Heart left ventricle (tissue), 16 donors: ENCODE data around the gene VAC14. TPM values are rescaled to one million over a fixed set of nuclear protein-coding genes. Genes with fewer than 3 reads are reported as not detected.
A peak's percentile ranks its signal among the peaks of the same experiment; 100 is the strongest.

Experiments
- ATAC-seq, 4 donors: fragments of 200-7000 bp; cut with Tn5 transposase; one replicate each; pipeline ENCODE4 v1.9.1; 2020 to 2022; ENCODE audit warnings: moderate library complexity in 4 of 4, mild to moderate bottlenecking in 3 of 4, moderate number of reproducible peaks in 1 of 4
- DNase-seq, 5 donors: peaks; one replicate each; pipeline ENCODE4 v3.0.0-alpha.2; 2020
- H3K27ac ChIP-seq, 12 donors: fragments of 200-600 bp; sonication (generic) in 4 of 12; one replicate each; pipeline versions ENCODE4 v1.5.0 to v1.8.0; 2016 to 2022; ENCODE audit warnings: mild to moderate bottlenecking in 2 of 12
- H3K27me3 ChIP-seq, 9 donors: fragments of 200-600 bp; sonication (generic) in 2 of 9; one replicate each; pipeline versions ENCODE4 v1.5.1 to v1.8.0; 2016 to 2022; ENCODE audit warnings: mild to moderate bottlenecking in 3 of 9
- H3K36me3 ChIP-seq, 9 donors: fragments of 200-600 bp; sonication (generic) in 2 of 9; one replicate each; pipeline versions ENCODE4 v1.5.0 to v1.8.0; 2018 to 2022; ENCODE audit warnings: mild to moderate bottlenecking in 2 of 9
- H3K4me1 ChIP-seq, 12 donors: fragments of 200-600 bp; sonication (generic) in 4 of 12; one replicate each; pipeline versions ENCODE4 v1.5.0 to v1.8.0; 2016 to 2022; ENCODE audit warnings: mild to moderate bottlenecking in 3 of 12
- H3K4me3 ChIP-seq, 12 donors: fragments of 200-600 bp; sonication (generic) in 4 of 12; one replicate each; pipeline versions ENCODE4 v1.5.0 to v1.8.0; 2017 to 2022; ENCODE audit warnings: mild to moderate bottlenecking in 9 of 12, moderate library complexity in 4 of 12
- H3K9me3 ChIP-seq, 12 donors: fragments of 200-600 bp; sonication (generic) in 4 of 12; one replicate each; pipeline versions ENCODE4 v1.5.0 to v1.8.0; 2016 to 2022; ENCODE audit warnings: mild to moderate bottlenecking in 1 of 12
- CTCF ChIP-seq, 12 donors: fragments of 200-600 bp; sonication (generic) in 4 of 12; IDR thresholded peaks; one replicate each; pipeline versions ENCODE4 v1.5.0 to v1.8.0; 2018 to 2022; ENCODE audit warnings: antibody characterized with exemption in 12 of 12, mild to moderate bottlenecking in 5 of 12
- POLR2A ChIP-seq, 2 donors: fragments of 450-650 bp; IDR thresholded peaks; one replicate each; pipeline ENCODE4 v1.6.1; 2017; ENCODE audit warnings: antibody characterized with exemption in 2 of 2, mild to moderate bottlenecking in 2 of 2, moderate library complexity in 2 of 2
- WGBS, 4 donors: extraction: QIAGEN DNeasy Blood & Tissue Kit in 2 of 4; methylation state at CpG; one replicate each; pipeline versions ENCODE4 v1.1.5 to v1.1.7; 2013 to 2018; 5-methylcytosine and 5-hydroxymethylcytosine counted together
- intact Hi-C, 10 donors: fragments of 100-400 bp; cut with DNase I; formaldehyde crosslinking; loops; one replicate each; pipeline versions ENCODE4 v1.11.1 to v1.14.2; 2022
- polyA plus RNA-seq, 2 donors: library from polyadenylated mRNA; stranded (reverse); fragments of 200-250 nt; gene quantifications; one replicate each; pipeline ENCODE4 v1.2.3, GENCODE V29; 2013
- total RNA-seq, 9 donors: library from RNA; depleted of rRNA in 2 of 9; stranded (reverse); fragments of >200 nt in 2 of 9; fragmentation: NEBNext Ultra II Directional in 3 of 9; extraction: Animal tissue kit (Norgen Biotek cat#: 25700) in 3 of 9; gene quantifications; one replicate each; pipeline versions ENCODE4 v1.1.0 to v1.2.4, GENCODE V29; 2016 to 2023
- donor health status: ischemic (EF 13 %, LVEDD 7.1; RV severe dilation, severe dysfunction).
- donor health status: healthy with polysubstance abuse.
- donor health status: DM: no; HTN: yes; CAD: no.
- donor health status: DM: no; HTN: no; CAD: no.
- donor health status: ischemic (EF 25% LVEDD 6.9; RV normal size, moderate dysfunction).
- donor health status: ischemic (EF 25% LVEDD 5.7; RV mildly dilated, moderate dysfunction).
- donor health status: healthy.
- donor health status: DM: yes; HTN: yes; CAD: no.
- donor health status: ischemic (EF 35%, LVEDD 5.7; RV mildly dilated, moderate dysfunction).
- donor health status: nonischemic (EF 11% LVEDD 7.7; RV severe dilation, severe dysfunction).
- donor health status: DM: yes; HTN: yes; CAD: no.
- donor health status: PGD.
- donor health status: ischemic (EF 29% LVEDD 5.4; RV normal size, mild dysfunction).
- donor health status: nonischemic (EF 23%, LVEDD 6.1; RV moderate dilation, normal function).

Gene VAC14
- total and polyA plus RNA-seq, 11 donors, result 13.9 to 48.0 (median 26.1) TPM

- Histone ChIP-seq H3K27ac (peak overlapping the region; percentile 36 to 96 (median 72)), H3K27me3 (no peaks in the 10 kb centered on the region), H3K4me1 (peaks cover 0 to 87% (median 57%) of the 10 kb centered on the region in 12 donors), H3K9me3 (no peaks in the 10 kb centered on the region), H3K4me3 (no peak overlapping the region), H3K36me3 (peaks cover 0 to 7% (median 0%) of the 10 kb centered on the region in 9 donors)
- intact Hi-C loops, result loop anchor here in 2 of 10 donors (5.0 kb wide), 1 partner anchor 37 kb away; no protein-coding TSS in a partner anchor
- TF ChIP-seq CTCF (IDR thresholded peaks at IDR 0.05), result peak in 3 of 12 donors; percentile 4 to 35 (median 27)
- no peak for TF ChIP-seq POLR2A (IDR thresholded peaks at IDR 0.05)
- ATAC-seq (peak; percentile 71 to 84 (median 76)), DNase-seq (peak; percentile 73 to 89 (median 80))
- 69 to 74% (median 72%) methylated on average over 25 to 30 of the region's 30 CpGs for WGBS, 4 donors
Observed at GRCh38 chr16:70700101-70701020, 100.6 kb downstream of the VAC14 start.

GRCh38 chr16:70699696-70700095 is 101.3 kb downstream of the VAC14 start:
- TF ChIP-seq CTCF (IDR thresholded peaks at IDR 0.05) (no peak), POLR2A (IDR thresholded peaks at IDR 0.05) (no peak)
- DNase-seq (no peak), ATAC-seq (no peak)
- H3K9me3 ChIP-seq, result no peaks in the 10 kb centered on the region
- no peaks in the 10 kb centered on the region for H3K27me3 ChIP-seq
- peaks cover 0 to 7% (median 0%) of the 10 kb centered on the region in 9 donors for H3K36me3 ChIP-seq
- intact Hi-C loops, result loop anchor here in 2 of 10 donors (5.0 kb wide), 1 partner anchor 38 kb away; no protein-coding TSS in a partner anchor
- H3K27ac ChIP-seq, result peak overlapping the region in 9 of 12 donors; percentile 49 to 96 (median 75)
- WGBS, 4 donors, result 88 to 96% (median 92%) methylated on average over 7 to 17 of the region's 17 CpGs
- peaks cover 0 to 94% (median 64%) of the 10 kb centered on the region in 12 donors for H3K4me1 ChIP-seq
- no peak overlapping the region for H3K4me3 ChIP-seq

- no peak overlapping the region for H3K4me3 ChIP-seq
- H3K36me3 ChIP-seq, result peaks cover 0 to 7% (median 0%) of the 10 kb centered on the region in 9 donors
- DNase-seq (no peak), ATAC-seq (no peak)
- H3K27me3 ChIP-seq, result no peaks in the 10 kb centered on the region
- 81 to 87% (median 84%) methylated on average over 5 to 10 of the region's 10 CpGs for WGBS, 4 donors
- TF ChIP-seq POLR2A (IDR thresholded peaks at IDR 0.05), result no peak
- no peak for TF ChIP-seq CTCF (IDR thresholded peaks at IDR 0.05)
- H3K4me1 ChIP-seq, result peaks cover 0 to 98% (median 69%) of the 10 kb centered on the region in 12 donors
- H3K9me3 ChIP-seq, result no peaks in the 10 kb centered on the region
- H3K27ac ChIP-seq, result peak overlapping the region in 3 of 12 donors; percentile 75 to 96 (median 95)
- intact Hi-C loops, result no loop called here
Observed at GRCh38 chr16:70698901-70699300, 102.1 kb downstream of the VAC14 start.

GRCh38 chr16:70697594-70698170 is 103.3 kb downstream of the VAC14 start:
- intact Hi-C loops, result no loop called here
- TF ChIP-seq CTCF (IDR thresholded peaks at IDR 0.05), result peak in 3 of 12 donors; percentile 5 to 13 (median 10)
- no peak for TF ChIP-seq POLR2A (IDR thresholded peaks at IDR 0.05)
- Histone ChIP-seq H3K27me3 (no peaks in the 10 kb centered on the region), H3K4me3 (no peak overlapping the region), H3K27ac (peak overlapping the region in 8 of 12 donors; percentile 78 to 96 (median 91)), H3K9me3 (no peaks in the 10 kb centered on the region), H3K36me3 (peaks cover 0 to 7% (median 0%) of the 10 kb centered on the region in 9 donors), H3K4me1 (peaks cover 0 to 97% (median 69%) of the 10 kb centered on the region in 12 donors)
- DNase-seq (no peak), ATAC-seq (no peak)
- 40 to 54% (median 52%) methylated on average over 8 to 14 of the region's 14 CpGs for whole genome bisulfite sequencing, 4 donors
